ENCODE results near the gene GLI1. TPM values are rescaled to one million over a fixed set of nuclear protein-coding genes. Genes with fewer than 3 reads are reported as not detected.
"Not testable (repeated sequence)": the region's sequence is repeated elsewhere in the genome, so short reads cannot be mapped to it uniquely, and the experiment has no call there.

The GLI1 gene
- total RNA-seq, 2 donors from 2014 or later: 0.48 to 1.4 TPM

DNA sequence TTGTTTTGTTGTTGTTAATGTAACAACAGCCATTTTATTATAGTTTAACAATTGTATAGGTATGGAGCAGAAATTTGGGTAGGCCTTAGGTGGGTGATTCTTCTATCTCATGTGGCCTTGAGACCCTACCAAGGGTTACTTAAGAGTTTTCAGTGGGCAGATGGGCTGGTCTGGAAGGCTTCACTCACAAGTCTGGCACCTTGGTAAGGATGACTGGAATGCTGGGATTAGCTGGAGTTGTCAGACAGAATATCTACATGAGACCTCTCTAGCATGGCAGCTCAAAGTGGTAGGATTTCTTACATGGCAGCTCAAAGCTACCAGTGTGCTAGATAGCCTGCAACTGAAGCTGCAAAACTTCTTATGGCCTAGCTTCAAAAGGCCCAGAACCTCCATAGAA is 26.1 kb downstream of the GLI1 start:
- no peak overlapping the region for H3K4me3 Mint-ChIP-seq
- peaks cover 31% of the 10 kb centered on the region for H3K4me1 Mint-ChIP-seq
- H3K36me3 Mint-ChIP-seq (ENCODE audit: low read depth): peaks cover 32% of the 10 kb centered on the region

DNA sequence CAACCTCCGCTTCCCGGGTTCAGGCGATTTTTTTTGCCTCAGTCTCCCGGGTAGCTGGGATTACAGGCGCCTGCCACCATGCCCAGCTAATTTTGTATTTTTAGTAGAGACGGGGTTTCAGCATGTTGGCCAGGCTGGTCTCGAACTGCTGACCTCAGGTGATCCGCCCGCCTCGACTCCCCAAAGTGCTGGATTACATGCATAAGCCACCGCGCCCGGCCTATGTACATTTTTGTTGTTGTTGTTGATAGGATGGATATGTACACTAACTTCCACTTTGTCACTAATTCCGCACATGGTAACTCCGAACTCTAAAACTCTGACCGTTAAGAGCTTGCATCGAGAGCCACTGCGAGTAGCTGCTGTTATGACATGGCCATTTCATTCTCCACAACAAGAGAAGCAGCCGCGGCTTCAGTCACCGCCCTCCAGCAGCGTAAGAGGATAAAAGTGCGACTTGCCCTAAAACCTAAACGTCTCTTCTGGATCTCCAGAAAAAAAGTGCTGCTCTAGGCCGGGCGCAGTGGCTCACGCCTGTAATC is 27.5 kb downstream of the GLI1 start:
- ATAC-seq (replicated peaks): no peak
- Mint-ChIP-seq H3K9me3 (no peaks in the 10 kb centered on the region), H3K27me3 (no peaks in the 10 kb centered on the region), H3K36me3 (ENCODE audit: low read depth) (peaks cover 46% of the 10 kb centered on the region), H3K27ac (peak overlapping the region; percentile 88), H3K4me3 (peak overlapping the region; percentile 87), H3K4me1 (peaks cover 26% of the 10 kb centered on the region)

More for the DNA sequence above, 26.1 kb downstream of the GLI1 start:
- Mint-ChIP-seq H3K9me3 (no peaks in the 10 kb centered on the region), H3K27ac (no peak overlapping the region), H3K27me3 (no peaks in the 10 kb centered on the region)
- ATAC-seq (replicated peaks): no peak

DNA sequence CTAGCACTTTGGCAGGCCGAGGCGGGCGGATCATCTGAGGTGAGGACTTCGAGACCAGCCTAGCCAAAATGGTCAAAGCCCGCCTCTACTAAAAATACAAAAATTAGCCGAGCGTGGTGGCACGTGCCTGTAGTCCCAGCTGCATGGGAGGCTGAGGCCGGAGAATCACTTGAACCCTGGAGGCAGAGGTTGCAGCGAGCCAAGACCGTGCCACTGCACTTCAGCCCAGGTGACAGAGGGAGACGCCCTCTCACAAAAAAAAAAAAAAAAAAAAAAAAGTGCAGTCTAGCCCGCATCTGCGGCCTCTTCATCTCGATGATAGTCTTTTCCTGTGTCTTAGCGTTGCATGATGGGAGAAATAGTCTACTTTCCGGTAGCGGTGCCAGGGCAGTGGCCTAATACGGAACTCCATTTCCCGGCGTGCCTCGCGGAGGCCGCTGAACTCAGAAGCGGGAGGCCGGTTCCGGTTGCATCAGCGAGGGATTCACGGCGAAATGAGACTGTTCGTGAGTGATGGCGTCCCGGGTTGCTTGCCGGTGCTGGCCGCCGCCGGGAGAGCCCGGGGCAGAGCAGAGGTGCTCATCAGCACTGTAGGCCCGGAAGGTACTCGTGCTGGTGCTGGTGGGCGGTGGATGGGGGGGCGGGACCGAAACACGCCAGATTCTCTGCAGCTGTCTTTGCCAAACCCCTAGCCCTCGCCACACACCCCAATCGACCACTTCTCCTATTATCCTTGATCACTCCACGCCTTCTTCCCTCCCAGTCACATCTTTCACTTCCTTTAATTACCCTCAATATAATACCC is 28.2 kb downstream of the GLI1 start, which contains the start of gene MARS1:
Gene MARS1, plus strand, starts transcription at position 472 of the 805 bp plus-strand sequence. Its CDS starts 23 bp downstream, at position 495.
- peak; percentile 99 for ATAC-seq (replicated peaks)
- Mint-ChIP-seq H3K27ac (peak within 1 kb of the TSS; percentile 88), H3K4me3 (peak within 1 kb of the TSS; percentile 87), H3K36me3 (ENCODE audit: low read depth) (peaks cover 53% of the 10 kb centered on the region), H3K27me3 (no peaks in the 10 kb centered on the region), H3K4me1 (peaks cover 26% of the 10 kb centered on the region), H3K9me3 (no peaks in the 10 kb centered on the region)

DNA sequence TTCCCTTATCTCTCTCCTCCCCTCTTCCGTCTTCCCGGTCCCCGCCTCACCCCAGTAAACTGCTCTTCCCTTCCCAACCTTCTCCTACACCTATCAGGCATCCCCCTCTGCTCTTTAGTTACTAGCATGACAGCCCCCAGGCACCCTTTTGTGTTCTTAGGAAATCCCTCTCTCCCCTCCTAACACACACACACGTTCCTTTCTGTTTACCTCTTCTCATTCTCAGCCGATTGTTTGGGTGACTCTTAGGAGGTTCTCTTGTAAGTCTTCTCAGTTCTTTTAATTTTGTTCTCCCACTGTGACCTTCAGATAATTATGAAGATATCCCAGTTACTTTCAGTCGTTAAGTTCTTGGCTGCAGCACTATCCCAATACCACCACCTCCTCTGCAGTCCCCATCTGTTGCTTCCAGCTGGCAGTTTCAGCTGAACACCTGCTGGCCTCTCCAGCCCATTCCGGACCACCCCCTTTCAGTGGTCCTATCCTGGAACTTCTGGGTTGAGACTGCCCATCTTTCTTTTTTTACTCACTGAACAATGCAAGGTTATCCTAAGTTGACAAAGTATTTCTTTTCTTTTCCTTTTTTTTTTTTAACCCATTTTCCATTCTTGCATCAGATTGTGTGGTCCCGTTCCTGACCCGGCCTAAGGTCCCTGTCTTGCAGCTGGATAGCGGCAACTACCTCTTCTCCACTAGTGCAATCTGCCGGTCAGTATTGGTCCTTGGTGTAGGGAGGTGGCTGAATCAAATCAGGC is 29.0 kb downstream of the GLI1 start:
- peak overlapping the region; percentile 88 for H3K27ac Mint-ChIP-seq
- H3K27me3 Mint-ChIP-seq: no peaks in the 10 kb centered on the region
- no peak for ATAC-seq (replicated peaks)
- H3K9me3 Mint-ChIP-seq: no peaks in the 10 kb centered on the region
- H3K4me1 Mint-ChIP-seq: peaks cover 20% of the 10 kb centered on the region
- peak overlapping the region; percentile 87 for H3K4me3 Mint-ChIP-seq
- peaks cover 57% of the 10 kb centered on the region for H3K36me3 Mint-ChIP-seq (ENCODE audit: low read depth)

DNA sequence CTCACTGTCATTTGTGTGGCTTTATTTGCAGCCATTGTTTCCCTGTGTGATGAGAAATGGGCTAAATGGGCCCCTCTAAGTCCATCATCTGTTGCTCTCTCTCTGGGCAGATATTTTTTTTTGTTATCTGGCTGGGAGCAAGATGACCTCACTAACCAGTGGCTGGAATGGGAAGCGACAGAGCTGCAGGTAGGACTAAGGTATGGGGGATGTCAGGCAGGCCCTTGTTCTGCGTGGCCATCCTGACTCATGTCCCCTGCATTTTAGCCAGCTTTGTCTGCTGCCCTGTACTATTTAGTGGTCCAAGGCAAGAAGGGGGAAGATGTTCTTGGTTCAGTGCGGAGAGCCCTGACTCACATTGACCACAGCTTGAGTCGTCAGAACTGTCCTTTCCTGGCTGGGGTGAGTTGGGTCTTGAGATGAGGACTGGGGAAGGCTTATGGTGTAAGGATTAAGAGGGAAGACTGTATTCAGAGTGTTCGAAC is 29.6 kb downstream of the GLI1 start:
- ATAC-seq (replicated peaks): no peak
- Mint-ChIP-seq H3K9me3 (no peaks in the 10 kb centered on the region), H3K27me3 (no peaks in the 10 kb centered on the region), H3K4me3 (peak overlapping the region; percentile 87), H3K36me3 (ENCODE audit: low read depth) (peaks cover 62% of the 10 kb centered on the region), H3K4me1 (peaks cover 20% of the 10 kb centered on the region), H3K27ac (peak overlapping the region; percentile 88)

DNA sequence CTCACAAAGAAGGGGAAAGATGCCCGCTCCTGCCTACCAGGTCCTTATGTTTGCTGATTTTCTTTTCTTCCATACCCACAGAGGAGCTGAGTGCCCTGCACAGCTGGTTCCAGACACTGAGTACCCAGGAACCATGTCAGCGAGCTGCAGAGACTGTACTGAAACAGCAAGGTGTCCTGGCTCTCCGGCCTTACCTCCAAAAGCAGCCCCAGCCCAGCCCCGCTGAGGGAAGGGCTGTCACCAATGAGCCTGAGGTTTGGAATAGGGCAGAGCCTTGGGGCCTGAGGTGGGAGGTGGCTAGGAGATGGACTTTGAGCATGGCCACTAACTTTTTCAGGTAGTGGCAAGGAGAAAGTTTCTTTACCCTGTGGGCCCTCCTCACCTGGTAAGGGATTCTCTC is 30.5 kb downstream of the GLI1 start:
- no peak for ATAC-seq (replicated peaks)
- H3K4me3 Mint-ChIP-seq: no peak overlapping the region
- no peaks in the 10 kb centered on the region for H3K27me3 Mint-ChIP-seq
- peaks cover 71% of the 10 kb centered on the region for H3K36me3 Mint-ChIP-seq (ENCODE audit: low read depth)
- H3K4me1 Mint-ChIP-seq: peaks cover 20% of the 10 kb centered on the region
- no peaks in the 10 kb centered on the region for H3K9me3 Mint-ChIP-seq
- no peak overlapping the region for H3K27ac Mint-ChIP-seq

DNA sequence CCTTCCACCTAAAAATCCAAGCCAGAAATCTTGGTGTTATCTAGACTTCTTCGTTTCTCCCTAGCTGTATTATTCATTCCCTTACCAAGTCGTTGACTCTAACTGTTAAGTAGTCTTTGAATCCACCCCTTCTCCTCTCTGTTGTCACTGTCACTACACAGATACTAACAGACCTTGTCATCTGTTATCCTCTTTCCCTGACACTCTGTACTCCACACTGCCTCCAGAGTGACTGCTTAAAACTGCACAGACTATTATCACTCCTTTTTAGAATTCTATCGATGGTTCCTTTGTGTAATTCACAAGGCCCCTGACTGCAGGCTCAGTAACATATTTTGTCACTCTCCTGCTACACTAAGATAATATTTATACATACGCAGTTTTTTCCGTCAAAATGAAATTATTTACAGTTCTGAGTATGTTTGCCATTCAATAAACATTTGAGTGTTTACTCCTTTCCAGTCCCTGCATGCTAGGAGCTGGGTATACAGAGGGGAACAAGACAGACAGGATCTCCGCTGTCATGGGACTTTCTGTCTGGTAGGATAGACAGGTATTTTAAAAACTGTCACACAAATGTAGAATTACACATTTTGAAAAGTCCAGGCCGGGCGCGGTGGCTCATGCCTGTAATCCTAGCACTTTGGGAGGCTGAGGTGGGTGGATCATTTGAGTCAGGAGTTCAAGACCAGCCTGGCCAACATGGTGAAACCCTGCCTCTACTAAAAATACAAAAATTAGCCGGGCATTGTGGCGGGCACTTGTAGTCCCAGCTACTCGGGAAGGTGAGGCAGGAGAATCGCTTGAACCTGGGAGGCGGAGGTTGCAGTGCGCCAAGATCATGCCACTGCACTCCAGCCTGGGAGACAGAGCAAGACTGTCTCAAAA is 32.1 kb downstream of the GLI1 start:
- no peak overlapping the region for H3K4me3 Mint-ChIP-seq

DNA sequence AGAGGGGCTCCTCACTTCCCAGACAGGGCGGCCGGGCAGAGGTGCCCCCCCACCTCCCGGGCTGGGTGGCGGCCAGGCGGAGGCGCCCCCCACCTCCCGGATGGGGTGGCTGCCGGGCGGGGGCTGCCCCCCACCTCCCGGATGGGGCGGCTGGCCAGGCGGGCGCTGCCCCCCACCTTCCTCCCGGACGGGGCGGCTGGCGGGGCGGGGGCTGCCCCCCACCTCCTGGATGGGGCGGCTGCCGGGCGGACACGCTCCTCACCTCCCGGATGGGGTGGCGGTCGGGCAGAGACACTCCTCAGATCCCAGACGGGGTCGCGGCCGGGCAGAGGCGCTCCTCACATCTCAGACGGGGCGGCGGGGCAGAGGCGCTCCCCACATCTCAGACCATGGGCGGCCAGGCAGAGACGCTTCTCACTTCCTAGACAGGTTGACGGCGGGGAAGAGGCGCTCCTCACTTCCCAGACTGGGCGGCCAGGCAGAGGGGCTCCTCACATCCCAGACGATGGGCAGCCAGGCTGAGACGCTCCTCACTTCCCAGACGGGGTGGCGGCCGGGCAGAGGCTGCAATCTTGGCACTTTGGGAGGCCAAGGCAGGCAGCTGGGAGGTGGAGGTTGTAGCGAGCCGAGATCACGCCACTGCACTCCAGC is 35.6 kb downstream of the GLI1 start:
- H3K36me3 Mint-ChIP-seq (ENCODE audit: low read depth): peaks cover 93% of the 10 kb centered on the region
- not testable (repeated sequence) for H3K9me3 Mint-ChIP-seq; ATAC-seq (replicated peaks); H3K27ac Mint-ChIP-seq; H3K4me3 Mint-ChIP-seq; H3K27me3 Mint-ChIP-seq
- H3K4me1 Mint-ChIP-seq: peaks cover 10% of the 10 kb centered on the region

More for the DNA sequence above, 32.1 kb downstream of the GLI1 start:
- Mint-ChIP-seq H3K36me3 (ENCODE audit: low read depth) (peaks cover 86% of the 10 kb centered on the region), H3K27ac (no peak overlapping the region), H3K4me1 (peaks cover 20% of the 10 kb centered on the region), H3K9me3 (no peaks in the 10 kb centered on the region), H3K27me3 (no peaks in the 10 kb centered on the region)
- no peak for ATAC-seq (replicated peaks)

DNA sequence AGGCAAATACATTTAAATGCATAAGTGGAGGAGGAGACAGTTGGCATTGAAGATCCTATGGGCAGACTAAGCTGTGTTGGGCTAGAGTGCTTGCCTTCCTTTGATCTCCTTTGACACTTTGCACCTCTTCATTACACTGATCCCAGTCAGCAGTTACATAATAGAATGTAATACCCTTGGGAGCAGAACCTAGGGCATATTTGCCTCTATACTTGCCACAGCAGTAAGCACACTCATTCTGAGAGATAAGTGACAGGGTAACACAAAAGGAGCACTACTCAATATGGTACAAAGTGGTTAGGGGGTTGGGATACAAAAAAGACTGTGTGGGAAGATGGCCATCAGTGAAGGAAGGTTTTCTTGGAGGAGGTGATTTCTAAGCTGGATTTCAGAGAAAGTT is 37.2 kb downstream of the GLI1 start:
- peaks cover 5% of the 10 kb centered on the region for H3K4me1 Mint-ChIP-seq
- no peak overlapping the region for H3K27ac Mint-ChIP-seq
- no peaks in the 10 kb centered on the region for H3K9me3 Mint-ChIP-seq
- H3K27me3 Mint-ChIP-seq: no peaks in the 10 kb centered on the region
- peak; percentile 37 for ATAC-seq (replicated peaks)
- H3K4me3 Mint-ChIP-seq: no peak overlapping the region
- H3K36me3 Mint-ChIP-seq (ENCODE audit: low read depth): peaks cover 93% of the 10 kb centered on the region

DNA sequence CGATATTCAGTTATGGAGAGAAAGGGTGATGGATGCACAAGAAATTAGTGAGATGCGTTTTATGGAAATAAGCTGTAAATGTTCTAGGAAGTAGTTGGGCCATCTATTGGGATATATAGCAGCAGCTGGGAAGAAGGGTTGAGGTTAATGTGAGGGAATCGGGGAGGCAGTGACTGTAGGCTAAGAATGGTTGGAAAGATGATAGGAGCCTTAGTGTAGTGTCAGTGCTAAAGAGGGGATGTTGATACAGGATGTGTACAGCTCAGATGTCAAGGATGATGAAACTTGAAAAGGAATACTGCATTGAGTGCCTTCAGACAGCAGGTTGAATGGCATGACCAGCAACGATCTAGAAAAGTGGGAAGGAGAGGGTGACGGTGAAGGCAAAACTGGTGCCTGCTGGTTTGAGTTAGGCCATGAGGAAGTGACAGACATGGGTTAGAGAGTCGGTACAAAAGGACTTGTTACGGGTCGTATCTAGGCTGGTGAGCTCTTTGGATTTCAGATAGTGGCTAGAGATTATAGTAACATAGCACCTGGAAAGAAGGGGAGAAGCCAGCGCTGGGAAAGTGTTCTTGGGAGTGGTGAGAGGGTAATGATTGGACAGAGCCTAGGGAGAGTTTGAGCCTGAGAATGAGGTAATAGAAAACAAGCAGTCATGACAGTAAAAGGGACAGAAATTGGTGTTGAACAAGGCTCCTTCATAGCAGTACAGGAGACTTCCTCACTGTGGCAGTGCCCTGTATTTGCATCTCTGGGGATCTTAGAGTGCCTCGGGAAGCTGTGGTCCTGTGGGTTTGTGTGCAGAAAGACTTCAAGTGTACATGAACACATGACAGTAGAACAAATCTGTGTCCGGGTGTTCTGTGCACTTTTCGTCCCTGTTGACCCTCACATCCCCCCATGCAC is 37.9 kb downstream of the GLI1 start:
- Mint-ChIP-seq H3K9me3 (no peaks in the 10 kb centered on the region), H3K27ac (peak overlapping the region; percentile 24), H3K4me1 (peaks cover 5% of the 10 kb centered on the region), H3K36me3 (ENCODE audit: low read depth) (peaks cover 93% of the 10 kb centered on the region), H3K27me3 (no peaks in the 10 kb centered on the region), H3K4me3 (no peak overlapping the region)
- ATAC-seq (replicated peaks): no peak

DNA sequence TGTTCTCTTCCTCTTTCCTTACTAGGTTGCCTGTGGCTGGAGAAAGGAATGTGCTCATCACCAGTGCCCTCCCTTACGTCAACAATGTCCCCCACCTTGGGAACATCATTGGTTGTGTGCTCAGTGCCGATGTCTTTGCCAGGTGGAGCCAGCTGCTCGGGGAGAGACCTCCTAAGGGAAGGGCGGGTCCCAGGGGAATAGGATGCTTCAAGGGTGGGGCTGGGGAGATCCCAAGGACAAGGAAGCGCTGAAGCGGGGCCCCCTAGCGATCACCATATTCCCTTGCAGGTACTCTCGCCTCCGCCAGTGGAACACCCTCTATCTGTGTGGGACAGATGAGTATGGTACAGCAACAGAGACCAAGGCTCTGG is 38.5 kb downstream of the GLI1 start:
- Mint-ChIP-seq H3K9me3 (no peaks in the 10 kb centered on the region), H3K36me3 (ENCODE audit: low read depth) (peaks cover 93% of the 10 kb centered on the region), H3K4me1 (peaks cover 5% of the 10 kb centered on the region), H3K27me3 (no peaks in the 10 kb centered on the region), H3K27ac (peak overlapping the region; percentile 24), H3K4me3 (no peak overlapping the region)
- ATAC-seq (replicated peaks): no peak

DNA sequence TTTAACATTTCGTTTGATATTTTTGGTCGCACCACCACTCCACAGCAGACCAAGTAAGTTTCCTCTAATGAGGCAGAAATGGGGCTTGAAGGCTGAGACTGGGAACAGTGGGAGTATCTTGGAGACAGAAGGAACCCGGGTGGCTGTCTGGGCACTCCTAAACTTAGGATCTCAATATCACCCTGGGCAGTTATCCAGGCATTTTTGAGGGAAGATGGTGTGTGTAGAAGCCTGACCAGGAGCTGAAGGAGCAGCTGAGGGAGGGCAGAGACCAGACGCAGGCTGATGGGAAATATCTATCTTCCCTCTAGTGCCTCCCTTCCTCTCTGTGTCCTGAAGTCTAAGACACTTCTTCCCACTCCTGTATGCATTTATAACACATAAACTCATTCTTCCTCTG is 39.0 kb downstream of the GLI1 start:
- Mint-ChIP-seq H3K9me3 (no peaks in the 10 kb centered on the region), H3K4me1 (peaks cover 5% of the 10 kb centered on the region), H3K27me3 (no peaks in the 10 kb centered on the region), H3K27ac (peak overlapping the region; percentile 24), H3K4me3 (no peak overlapping the region), H3K36me3 (ENCODE audit: low read depth) (peaks cover 97% of the 10 kb centered on the region)
- no peak for ATAC-seq (replicated peaks)

DNA sequence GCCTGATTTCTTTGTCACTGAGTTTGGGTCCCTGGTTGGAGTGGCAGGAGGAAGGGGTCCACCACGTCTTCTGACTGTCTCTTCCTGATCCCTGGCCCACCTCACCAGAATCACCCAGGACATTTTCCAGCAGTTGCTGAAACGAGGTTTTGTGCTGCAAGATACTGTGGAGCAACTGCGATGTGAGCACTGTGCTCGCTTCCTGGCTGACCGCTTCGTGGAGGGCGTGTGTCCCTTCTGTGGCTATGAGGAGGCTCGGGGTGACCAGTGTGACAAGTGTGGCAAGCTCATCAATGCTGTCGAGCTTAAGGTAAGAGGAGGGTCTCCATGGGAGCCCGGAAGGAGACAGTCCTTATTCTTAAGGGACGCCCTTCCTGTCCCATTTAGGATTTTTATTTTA is 40.6 kb downstream of the GLI1 start:
- peaks cover 5% of the 10 kb centered on the region for H3K4me1 Mint-ChIP-seq
- no peak overlapping the region for H3K27ac Mint-ChIP-seq
- no peaks in the 10 kb centered on the region for H3K27me3 Mint-ChIP-seq
- H3K4me3 Mint-ChIP-seq: no peak overlapping the region
- H3K36me3 Mint-ChIP-seq (ENCODE audit: low read depth): peaks cover 99% of the 10 kb centered on the region
- ATAC-seq (replicated peaks): no peak
- H3K9me3 Mint-ChIP-seq: no peaks in the 10 kb centered on the region
